ENCODE results near the gene KCTD10. TPM values are rescaled to one million over a fixed set of nuclear protein-coding genes. Genes with fewer than 3 reads are reported as not detected.

KCTD10 gene
- total and polyA plus RNA-seq, 10 of the 15 experiments (the other 5 are each of a cell fraction or from before 2014, with no cell fraction given), result 5.6 to 52.0 (median 34.2) TPM

DNA sequence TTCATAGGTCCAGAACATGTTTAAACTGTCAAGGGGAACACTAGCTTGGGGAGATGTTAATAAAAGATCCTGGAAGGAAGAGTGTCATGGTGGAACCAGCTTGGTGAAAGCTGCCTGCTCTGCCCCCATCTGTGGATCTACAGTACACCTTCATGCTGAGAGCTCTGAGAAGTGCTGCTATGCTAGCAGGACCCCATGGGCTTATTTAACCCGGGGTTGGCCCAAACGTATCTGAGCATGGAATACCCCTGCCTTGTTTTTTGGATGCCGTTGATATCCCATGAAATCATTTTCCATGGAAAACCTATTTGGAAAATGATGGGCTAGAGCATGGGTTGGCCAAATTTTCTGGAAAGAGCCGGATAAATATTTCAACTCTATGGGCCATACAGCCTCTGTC lies 14.6 kb upstream of the KCTD10 start:
- H3K4me1 ChIP-seq (ENCODE audit: control insufficient read depth, insufficient read depth, low read length), result no peaks in the 10 kb centered on the region
- H4K20me1 ChIP-seq (ENCODE audit: control insufficient read depth, insufficient read depth), result no peaks in the 10 kb centered on the region
- H3K79me2 ChIP-seq (ENCODE audit: control insufficient read depth, insufficient read depth, low read length), result no peaks in the 10 kb centered on the region
- CTCF ChIA-PET, result interaction anchor here (0.9 kb wide), 1 partner anchor 58 kb away, joined by 3 read pairs; no protein-coding TSS in a partner anchor
- no peak overlapping the region for H3K4me2 ChIP-seq (ENCODE audit: control insufficient read depth, insufficient read depth)
- peaks cover 4 to 12% of the 10 kb centered on the region in 2 experiments; a peak in 3 of 4 replicates for H3K36me3 ChIP-seq (ENCODE audit: control insufficient read depth in 2 of 2, insufficient read depth in 2 of 2, low read length in 1 of 2)
- H2AFZ ChIP-seq (ENCODE audit: control insufficient read depth, low read depth, low read length), result no peak overlapping the region
- intact Hi-C loops (cut with micrococcal nuclease; ENCODE audit: unreplicated experiment) (no loop called here), in situ Hi-C loops (cut with MboI) (no loop called here)
- DNase-seq (ENCODE audit: low read depth, low spot score), result no peak
- BruUV-seq (replicated peaks), result no TSS peak
- TF ChIP-seq NFYB (IDR thresholded peaks at IDR 0.05; ENCODE audit: insufficient read depth, low read depth, low read length), result no peak
- no peak for TF ChIP-seq NRF1 (conservative IDR thresholded peaks at IDR 0.05; ENCODE audit: low read depth, low read length)
- TF ChIP-seq, protein P1, sequence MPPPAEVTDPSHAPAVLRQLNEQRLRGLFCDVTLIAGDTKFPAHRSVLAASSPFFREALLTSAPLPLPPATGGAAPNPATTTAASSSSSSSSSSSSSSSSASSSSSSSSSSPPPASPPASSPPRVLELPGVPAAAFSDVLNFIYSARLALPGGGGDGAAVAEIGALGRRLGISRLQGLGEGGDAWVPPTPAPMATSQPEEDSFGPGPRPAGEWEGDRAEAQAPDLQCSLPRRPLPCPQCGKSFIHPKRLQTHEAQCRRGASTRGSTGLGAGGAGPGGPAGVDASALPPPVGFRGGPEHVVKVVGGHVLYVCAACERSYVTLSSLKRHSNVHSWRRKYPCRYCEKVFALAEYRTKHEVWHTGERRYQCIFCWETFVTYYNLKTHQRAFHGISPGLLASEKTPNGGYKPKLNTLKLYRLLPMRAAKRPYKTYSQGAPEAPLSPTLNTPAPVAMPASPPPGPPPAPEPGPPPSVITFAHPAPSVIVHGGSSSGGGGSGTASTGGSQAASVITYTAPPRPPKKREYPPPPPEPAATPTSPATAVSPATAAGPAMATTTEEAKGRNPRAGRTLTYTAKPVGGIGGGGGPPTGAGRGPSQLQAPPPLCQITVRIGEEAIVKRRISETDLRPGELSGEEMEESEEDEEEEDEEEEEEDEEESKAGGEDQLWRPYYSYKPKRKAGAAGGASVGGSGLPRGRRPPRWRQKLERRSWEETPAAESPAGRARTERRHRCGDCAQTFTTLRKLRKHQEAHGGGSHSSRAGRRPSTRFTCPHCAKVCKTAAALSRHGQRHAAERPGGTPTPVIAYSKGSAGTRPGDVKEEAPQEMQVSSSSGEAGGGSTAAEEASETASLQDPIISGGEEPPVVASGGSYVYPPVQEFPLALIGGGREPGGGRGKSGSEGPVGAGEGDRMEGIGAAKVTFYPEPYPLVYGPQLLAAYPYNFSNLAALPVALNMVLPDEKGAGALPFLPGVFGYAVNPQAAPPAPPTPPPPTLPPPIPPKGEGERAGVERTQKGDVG (CRISPR knock-in tag; IDR thresholded peaks at IDR 0.05), result no peak
- TF ChIP-seq, protein P2, sequence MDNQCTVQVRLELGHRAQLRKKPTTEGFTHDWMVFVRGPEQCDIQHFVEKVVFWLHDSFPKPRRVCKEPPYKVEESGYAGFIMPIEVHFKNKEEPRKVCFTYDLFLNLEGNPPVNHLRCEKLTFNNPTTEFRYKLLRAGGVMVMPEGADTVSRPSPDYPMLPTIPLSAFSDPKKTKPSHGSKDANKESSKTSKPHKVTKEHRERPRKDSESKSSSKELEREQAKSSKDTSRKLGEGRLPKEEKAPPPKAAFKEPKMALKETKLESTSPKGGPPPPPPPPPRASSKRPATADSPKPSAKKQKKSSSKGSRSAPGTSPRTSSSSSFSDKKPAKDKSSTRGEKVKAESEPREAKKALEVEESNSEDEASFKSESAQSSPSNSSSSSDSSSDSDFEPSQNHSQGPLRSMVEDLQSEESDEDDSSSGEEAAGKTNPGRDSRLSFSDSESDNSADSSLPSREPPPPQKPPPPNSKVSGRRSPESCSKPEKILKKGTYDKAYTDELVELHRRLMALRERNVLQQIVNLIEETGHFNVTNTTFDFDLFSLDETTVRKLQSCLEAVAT (IDR thresholded peaks at IDR 0.05), result no peak
- no peak for TF ChIP-seq POLR2AphosphoS5 (IDR thresholded peaks at IDR 0.05; ENCODE audit: low read length)
- TF ChIP-seq, protein P3, sequence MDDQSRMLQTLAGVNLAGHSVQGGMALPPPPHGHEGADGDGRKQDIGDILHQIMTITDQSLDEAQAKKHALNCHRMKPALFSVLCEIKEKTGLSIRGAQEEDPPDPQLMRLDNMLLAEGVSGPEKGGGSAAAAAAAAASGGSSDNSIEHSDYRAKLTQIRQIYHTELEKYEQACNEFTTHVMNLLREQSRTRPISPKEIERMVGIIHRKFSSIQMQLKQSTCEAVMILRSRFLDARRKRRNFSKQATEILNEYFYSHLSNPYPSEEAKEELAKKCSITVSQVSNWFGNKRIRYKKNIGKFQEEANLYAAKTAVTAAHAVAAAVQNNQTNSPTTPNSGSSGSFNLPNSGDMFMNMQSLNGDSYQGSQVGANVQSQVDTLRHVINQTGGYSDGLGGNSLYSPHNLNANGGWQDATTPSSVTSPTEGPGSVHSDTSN (IDR thresholded peaks at IDR 0.05; ENCODE audit: insufficient replicate concordance, low read depth, low read length), result no peak
- no peak for TF ChIP-seq MXI1 (IDR thresholded peaks at IDR 0.05; ENCODE audit: low read depth, low read length)
- no peak for TF ChIP-seq HDAC6 (IDR thresholded peaks at IDR 0.05; ENCODE audit: unreplicated experiment)
- TF ChIP-seq, protein P4, sequence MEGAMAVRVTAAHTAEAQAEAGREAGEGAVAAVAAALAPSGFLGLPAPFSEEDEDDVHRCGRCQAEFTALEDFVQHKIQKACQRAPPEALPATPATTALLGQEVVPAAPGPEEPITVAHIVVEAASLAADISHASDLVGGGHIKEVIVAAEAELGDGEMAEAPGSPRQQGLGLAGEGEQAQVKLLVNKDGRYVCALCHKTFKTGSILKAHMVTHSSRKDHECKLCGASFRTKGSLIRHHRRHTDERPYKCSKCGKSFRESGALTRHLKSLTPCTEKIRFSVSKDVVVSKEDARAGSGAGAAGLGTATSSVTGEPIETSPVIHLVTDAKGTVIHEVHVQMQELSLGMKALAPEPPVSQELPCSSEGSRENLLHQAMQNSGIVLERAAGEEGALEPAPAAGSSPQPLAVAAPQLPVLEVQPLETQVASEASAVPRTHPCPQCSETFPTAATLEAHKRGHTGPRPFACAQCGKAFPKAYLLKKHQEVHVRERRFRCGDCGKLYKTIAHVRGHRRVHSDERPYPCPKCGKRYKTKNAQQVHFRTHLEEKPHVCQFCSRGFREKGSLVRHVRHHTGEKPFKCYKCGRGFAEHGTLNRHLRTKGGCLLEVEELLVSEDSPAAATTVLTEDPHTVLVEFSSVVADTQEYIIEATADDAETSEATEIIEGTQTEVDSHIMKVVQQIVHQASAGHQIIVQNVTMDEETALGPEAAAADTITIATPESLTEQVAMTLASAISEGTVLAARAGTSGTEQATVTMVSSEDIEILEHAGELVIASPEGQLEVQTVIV (IDR thresholded peaks at IDR 0.05; ENCODE audit: borderline replicate concordance, partially characterized antibody), result no peak
- RAD21 ChIA-PET (ENCODE audit: unreplicated experiment), result no interaction called here
- no peaks in the 10 kb centered on the region for H3K9me3 ChIP-seq (replicated peaks; ENCODE audit: control insufficient read depth, insufficient read depth, low read length)
- POLR2A ChIA-PET, result interaction anchor here (1.1 kb wide), 1 partner anchor 10 kb away, joined by 5 read pairs; no protein-coding TSS in a partner anchor
- WGBS (ENCODE audit: insufficient coverage, insufficient replicate concordance, low lambda C conversion rate, missing lambda C conversion rate), result 93% methylated on average over 4 of the region's 4 CpGs
- H3K27ac ChIP-seq (ENCODE audit: control insufficient read depth, insufficient read depth), result no peak overlapping the region
- FAIRE-seq, result no peak
- SMC1A ChIA-PET (ENCODE audit: uncharacterized antibody, unreplicated experiment), result no interaction called here
- H3K9ac ChIP-seq (ENCODE audit: control insufficient read depth, insufficient read depth, low read length), result no peak overlapping the region
- ATAC-seq, result no peak
- no peak overlapping the region for H3K4me3 ChIP-seq
- H3K27me3 ChIP-seq (replicated peaks in 1 of 2; ENCODE audit: control insufficient read depth in 2 of 2, insufficient read depth in 2 of 2, low read length in 1 of 2), result no peaks in the 10 kb centered on the region
